Effector memory CD4-positive, alpha-beta T cell (primary cell): Measurements from ENCODE around the gene GRID1.

ENCODE experiments used
- DNase-seq, 3 donors: peaks; one replicate each; pipeline ENCODE4 v3.0.0-alpha.2; 2020
- H3K27ac ChIP-seq: 2 replicates; pipeline ENCODE4 v1.7.0; 2013; ENCODE audit warnings: mild to moderate bottlenecking, low read length, moderate library complexity; ENCODE audit not compliant: insufficient read depth, poor library complexity, severe bottlenecking
- H3K27me3 ChIP-seq: replicated peaks from 2 replicates; pipeline ENCODE4 v1.7.0; 2013; ENCODE audit warnings: mild to moderate bottlenecking, low read length; ENCODE audit not compliant: insufficient read depth, control insufficient read depth, poor library complexity, severe bottlenecking
- H3K36me3 ChIP-seq: 2 replicates; pipeline ENCODE4 v1.7.0; 2013; ENCODE audit warnings: mild to moderate bottlenecking, low read length, moderate library complexity; ENCODE audit not compliant: control insufficient read depth, insufficient read depth
- H3K4me1 ChIP-seq: 2 replicates; pipeline ENCODE4 v1.7.0; 2013; ENCODE audit warnings: low read length, mild to moderate bottlenecking; ENCODE audit not compliant: control insufficient read depth, insufficient read depth, poor library complexity, severe bottlenecking
- H3K4me3 ChIP-seq: 2 replicates; pipeline ENCODE4 v1.7.0; 2013; ENCODE audit warnings: low read length, low read depth, mild to moderate bottlenecking; ENCODE audit not compliant: insufficient read depth, poor library complexity, severe bottlenecking
- H3K9me3 ChIP-seq: 2 replicates; pipeline ENCODE4 v1.7.0; 2013; ENCODE audit warnings: mild to moderate bottlenecking, low read length, moderate library complexity; ENCODE audit not compliant: control insufficient read depth

GRID1 gene

GRCh38 chr10:85995791-85996190 lies 370.8 kb downstream of the GRID1 start:
- peaks cover 4% of the 10 kb centered on the region for H3K27me3 ChIP-seq
- H3K27ac ChIP-seq: no peak overlapping the region
- H3K36me3 ChIP-seq: no peaks in the 10 kb centered on the region
- no peaks in the 10 kb centered on the region for H3K9me3 ChIP-seq
- no peak overlapping the region for H3K4me3 ChIP-seq
- DNase-seq: no peak
- H3K4me1 ChIP-seq: no peaks in the 10 kb centered on the region

GRCh38 chr10:85993840-85994507 lies 372.6 kb downstream of the GRID1 start:
- no peak overlapping the region for H3K27ac ChIP-seq
- peaks cover 4% of the 10 kb centered on the region for H3K27me3 ChIP-seq
- H3K4me3 ChIP-seq: no peak overlapping the region
- H3K9me3 ChIP-seq: no peaks in the 10 kb centered on the region
- no peak for DNase-seq
- no peaks in the 10 kb centered on the region for H3K36me3 ChIP-seq
- no peaks in the 10 kb centered on the region for H3K4me1 ChIP-seq

- Histone ChIP-seq H3K4me3 (no peak overlapping the region), H3K27me3 (peaks cover 4% of the 10 kb centered on the region), H3K4me1 (no peaks in the 10 kb centered on the region), H3K27ac (no peak overlapping the region), H3K9me3 (no peaks in the 10 kb centered on the region), H3K36me3 (no peaks in the 10 kb centered on the region)
- no peak for DNase-seq
Measured at GRCh38 chr10:85993140-85993539, 373.5 kb downstream of the GRID1 start.

GRCh38 chr10:85992324-85992723 lies 374.3 kb downstream of the GRID1 start:
- DNase-seq: no peak
- no peaks in the 10 kb centered on the region for H3K4me1 ChIP-seq
- no peaks in the 10 kb centered on the region for H3K36me3 ChIP-seq
- H3K4me3 ChIP-seq: no peak overlapping the region
- H3K27me3 ChIP-seq: peaks cover 4% of the 10 kb centered on the region
- H3K27ac ChIP-seq: no peak overlapping the region
- H3K9me3 ChIP-seq: no peaks in the 10 kb centered on the region

GRCh38 chr10:85986777-85987176 lies 379.8 kb downstream of the GRID1 start:
- Histone ChIP-seq H3K27ac (no peak overlapping the region), H3K9me3 (no peaks in the 10 kb centered on the region), H3K36me3 (no peaks in the 10 kb centered on the region), H3K4me3 (no peak overlapping the region), H3K27me3 (no peaks in the 10 kb centered on the region), H3K4me1 (no peaks in the 10 kb centered on the region)
- DNase-seq: no peak

GRCh38 chr10:85983051-85983450 lies 383.5 kb downstream of the GRID1 start:
- Histone ChIP-seq H3K36me3 (no peaks in the 10 kb centered on the region), H3K9me3 (no peaks in the 10 kb centered on the region), H3K27ac (no peak overlapping the region)

GRCh38 chr10:85979598-85979997 lies 387.0 kb downstream of the GRID1 start:
- Histone ChIP-seq H3K27ac (no peak overlapping the region), H3K4me1 (no peaks in the 10 kb centered on the region), H3K9me3 (no peaks in the 10 kb centered on the region), H3K27me3 (no peaks in the 10 kb centered on the region), H3K4me3 (no peak overlapping the region), H3K36me3 (no peaks in the 10 kb centered on the region)
- no peak for DNase-seq

More at GRCh38 chr10:85983051-85983450, 383.5 kb downstream of the GRID1 start:
- no peak for DNase-seq
- Histone ChIP-seq H3K4me3 (no peak overlapping the region), H3K27me3 (no peaks in the 10 kb centered on the region), H3K4me1 (no peaks in the 10 kb centered on the region)

GRCh38 chr10:85978566-85979358 lies 387.8 kb downstream of the GRID1 start:
- Histone ChIP-seq H3K27ac (no peak overlapping the region), H3K36me3 (no peaks in the 10 kb centered on the region), H3K9me3 (no peaks in the 10 kb centered on the region), H3K27me3 (no peaks in the 10 kb centered on the region), H3K4me1 (no peaks in the 10 kb centered on the region), H3K4me3 (no peak overlapping the region)
- DNase-seq: no peak

GRCh38 chr10:85977642-85978041 lies 389.0 kb downstream of the GRID1 start:
- Histone ChIP-seq H3K27me3 (no peaks in the 10 kb centered on the region), H3K4me3 (no peak overlapping the region), H3K9me3 (no peaks in the 10 kb centered on the region), H3K27ac (no peak overlapping the region), H3K36me3 (no peaks in the 10 kb centered on the region), H3K4me1 (no peaks in the 10 kb centered on the region)
- no peak for DNase-seq

GRCh38 chr10:85976267-85976793 lies 390.3 kb downstream of the GRID1 start:
- no peak overlapping the region for H3K27ac ChIP-seq
- no peaks in the 10 kb centered on the region for H3K4me1 ChIP-seq
- H3K36me3 ChIP-seq: no peaks in the 10 kb centered on the region

More at GRCh38 chr10:85976267-85976793, 390.3 kb downstream of the GRID1 start:
- no peaks in the 10 kb centered on the region for H3K9me3 ChIP-seq
- no peaks in the 10 kb centered on the region for H3K27me3 ChIP-seq
- H3K4me3 ChIP-seq: no peak overlapping the region
- DNase-seq: no peak
